ENCODE results near the gene C20orf204.

Gene C20orf204

GRCh38 chr20:64070244-64070993, 34.4 kb downstream of the C20orf204 start:
- DNase-seq (ENCODE audit: low read depth in 3 of 3, low spot score in 1 of 3) = no peak

GRCh38 chr20:64071341-64072332, 35.7 kb downstream of the C20orf204 start:
- DNase-seq (ENCODE audit: low read depth in 3 of 3, low spot score in 1 of 3) = no peak

DNA sequence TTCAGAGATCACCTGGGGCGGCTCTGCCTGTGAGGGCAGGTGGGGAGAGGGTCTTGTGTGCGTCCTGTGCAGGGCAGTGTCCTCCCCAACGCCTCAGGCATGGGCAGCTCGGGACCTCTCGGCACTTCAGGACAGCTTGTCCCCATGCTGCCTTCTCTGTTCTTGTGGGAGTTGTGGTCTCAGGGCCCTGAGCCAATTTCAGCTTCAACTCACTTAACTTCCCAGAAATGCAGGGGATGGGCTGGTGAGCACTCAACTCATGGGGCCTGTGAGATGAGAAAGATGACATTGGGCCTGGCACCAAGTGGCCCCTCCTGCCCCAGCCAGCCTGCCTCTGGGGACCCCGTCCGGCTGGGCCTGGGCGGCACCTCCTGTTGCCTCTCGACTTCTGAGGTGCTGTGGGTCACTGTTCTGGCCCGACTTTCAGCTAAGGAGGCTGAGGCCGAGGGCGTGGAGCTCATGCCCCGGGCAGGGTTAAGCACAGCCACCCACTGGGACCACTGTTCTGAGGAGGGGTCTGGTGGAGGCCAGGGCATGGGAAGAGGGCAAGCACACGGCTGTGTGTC, 36.6 kb downstream of the C20orf204 start:
- no peak for DNase-seq (ENCODE audit: low read depth in 3 of 3, low spot score in 1 of 3)

- no peak for DNase-seq (ENCODE audit: low read depth in 3 of 3, low spot score in 1 of 3)
These were observed 37.6 kb downstream of the C20orf204 start for GRCh38 chr20:64073476-64074183.

GRCh38 chr20:64074184-64074789, 38.3 kb downstream of the C20orf204 start:
- DNase-seq (ENCODE audit: low read depth in 3 of 3, low spot score in 1 of 3) = no peak

GRCh38 chr20:64074963-64075362, 39.0 kb downstream of the C20orf204 start:
- no peak for DNase-seq (ENCODE audit: low read depth in 3 of 3, low spot score in 1 of 3)

GRCh38 chr20:64075556-64075955, 39.6 kb downstream of the C20orf204 start:
- no peak for DNase-seq (ENCODE audit: low read depth in 3 of 3, low spot score in 1 of 3)

DNA sequence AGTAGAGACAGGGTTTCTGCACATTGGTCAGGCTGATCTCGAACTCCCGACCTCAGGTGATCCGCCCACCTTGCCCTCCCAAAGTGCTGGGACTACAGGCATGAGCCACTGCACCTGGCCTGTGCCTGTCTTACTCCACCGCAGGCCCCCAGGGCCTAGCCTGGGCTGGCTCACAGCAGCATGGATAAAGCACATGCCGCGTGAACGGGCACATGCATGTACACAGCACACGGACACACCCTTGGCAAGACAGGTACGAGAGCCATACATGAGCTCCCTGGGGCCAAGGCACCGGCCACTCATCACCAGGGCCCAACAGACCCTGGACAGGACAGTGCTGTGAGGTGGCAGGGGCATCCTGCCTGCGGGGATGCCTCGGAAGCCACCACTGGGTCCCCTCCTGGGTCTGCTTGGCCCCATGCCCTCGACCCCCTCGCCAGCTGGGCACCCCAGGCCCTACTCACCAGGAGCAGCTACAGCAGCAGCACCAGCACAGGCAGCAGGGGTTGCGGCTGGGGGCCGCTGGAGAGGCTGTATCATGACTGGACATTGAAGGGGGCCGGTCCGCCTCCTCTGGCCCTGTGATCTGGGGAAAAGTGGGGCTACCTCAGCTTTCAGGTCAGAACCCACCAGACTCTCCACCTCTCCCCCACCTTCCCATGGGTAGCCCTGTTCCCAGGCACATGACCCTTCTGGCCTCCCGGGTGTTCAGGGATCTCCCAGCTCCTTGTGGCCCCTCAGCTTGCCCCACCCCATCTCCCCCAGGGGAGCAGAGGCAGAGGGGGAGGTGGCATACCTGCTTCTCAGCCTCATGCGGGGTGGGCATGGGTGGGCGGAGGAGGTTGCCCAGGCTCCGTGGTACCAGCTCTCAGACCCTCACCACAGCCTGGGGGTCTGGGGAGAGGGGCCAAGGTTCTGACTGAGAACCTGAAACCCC, 40.3 kb downstream of the C20orf204 start:
- no peak for DNase-seq (ENCODE audit: low read depth in 3 of 3, low spot score in 1 of 3)

DNA sequence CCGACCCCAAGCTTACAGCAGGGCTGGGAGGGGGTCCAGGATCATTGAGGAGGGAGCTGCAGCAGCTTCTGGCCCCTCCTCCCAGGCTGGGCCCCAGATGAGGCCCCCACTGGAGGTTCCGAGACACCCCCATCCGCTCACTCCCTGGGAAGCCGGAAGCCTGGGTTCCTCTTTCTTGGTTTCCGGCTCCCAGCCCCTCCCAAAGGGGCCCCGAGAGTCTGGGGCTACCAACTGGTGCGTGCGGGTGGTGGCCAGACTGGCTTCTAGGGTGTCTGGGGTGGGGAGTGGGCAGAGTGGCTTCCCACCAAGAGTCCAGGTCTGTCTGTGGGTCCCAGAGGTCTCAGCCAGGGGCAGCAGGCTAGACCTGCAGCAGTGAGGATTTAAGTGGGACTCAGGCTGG, 41.1 kb downstream of the C20orf204 start:
- no peak for DNase-seq (ENCODE audit: low read depth in 3 of 3, low spot score in 1 of 3)

DNA sequence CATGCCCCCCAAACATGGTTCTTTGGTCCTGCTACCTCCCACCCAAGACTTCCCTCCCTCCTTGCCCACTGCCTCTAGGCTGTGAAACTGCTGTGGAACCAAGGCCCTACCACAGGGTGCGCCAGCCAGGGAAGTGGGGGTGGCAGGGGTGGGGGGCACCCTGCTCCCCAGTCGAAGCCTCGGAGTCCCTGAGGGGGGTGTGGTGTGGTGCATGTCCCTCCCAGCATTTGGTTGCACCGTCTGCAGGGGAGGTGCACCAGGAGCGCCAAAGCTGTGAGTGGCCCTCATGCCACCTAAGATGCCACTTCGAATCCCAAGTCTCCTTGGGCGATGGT, 41.5 kb downstream of the C20orf204 start:
- DNase-seq (ENCODE audit: low read depth in 3 of 3, low spot score in 1 of 3) = no peak

DNA sequence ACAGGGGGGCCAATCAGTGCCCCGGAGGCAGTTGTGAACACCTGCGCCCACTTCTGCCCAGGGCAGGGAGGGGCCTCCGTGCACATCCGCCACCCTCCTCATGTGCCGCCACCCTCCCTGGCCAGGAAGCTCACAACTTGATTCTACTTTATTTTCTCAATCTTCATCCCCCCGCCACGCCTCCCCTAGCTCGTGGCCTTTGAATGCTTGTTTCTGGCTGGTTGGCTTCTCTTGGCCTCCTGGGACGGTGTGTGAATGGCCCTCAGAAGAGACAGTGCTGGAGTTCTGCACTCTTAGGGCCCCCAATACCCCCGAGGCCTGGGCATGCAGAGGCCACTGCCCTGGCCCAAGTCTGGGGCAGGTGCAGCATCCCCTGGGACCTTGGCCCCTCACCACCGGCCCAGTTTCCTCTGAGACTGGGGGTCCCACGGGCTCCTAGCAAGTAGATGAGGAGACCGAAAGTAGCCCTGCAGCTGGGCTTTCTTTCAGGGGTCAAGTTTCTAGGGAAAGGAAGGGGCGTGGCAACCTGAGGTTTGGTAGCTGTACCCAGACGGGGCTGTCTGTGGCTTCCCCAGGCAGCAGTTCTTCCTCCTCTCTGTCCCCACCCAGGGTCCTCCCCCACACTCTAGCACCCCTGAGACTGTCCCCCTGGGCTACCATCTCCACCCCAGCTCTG, 42.0 kb downstream of the C20orf204 start:
- DNase-seq (ENCODE audit: low read depth in 3 of 3, low spot score in 1 of 3) = peak in 1 of 3 donors; percentile 22

DNA sequence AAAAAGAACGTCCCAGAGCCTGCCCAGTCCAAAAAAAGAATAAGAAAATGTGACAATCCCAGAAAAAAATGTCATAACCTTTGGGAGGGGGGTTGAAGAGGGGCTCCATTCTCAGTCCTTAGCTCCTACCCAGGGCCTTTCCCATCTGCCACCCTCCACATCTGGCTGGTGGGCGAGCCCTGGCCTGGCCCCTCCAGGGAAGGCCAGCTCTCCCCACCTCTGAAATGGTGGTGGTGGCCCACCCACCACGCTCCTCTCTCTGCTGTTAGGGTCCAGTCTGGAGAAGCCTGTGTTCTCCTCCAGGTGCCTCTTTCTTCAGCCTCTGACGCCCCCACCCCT, 42.9 kb downstream of the C20orf204 start:
- DNase-seq (ENCODE audit: low read depth in 3 of 3, low spot score in 1 of 3) = no peak

DNA sequence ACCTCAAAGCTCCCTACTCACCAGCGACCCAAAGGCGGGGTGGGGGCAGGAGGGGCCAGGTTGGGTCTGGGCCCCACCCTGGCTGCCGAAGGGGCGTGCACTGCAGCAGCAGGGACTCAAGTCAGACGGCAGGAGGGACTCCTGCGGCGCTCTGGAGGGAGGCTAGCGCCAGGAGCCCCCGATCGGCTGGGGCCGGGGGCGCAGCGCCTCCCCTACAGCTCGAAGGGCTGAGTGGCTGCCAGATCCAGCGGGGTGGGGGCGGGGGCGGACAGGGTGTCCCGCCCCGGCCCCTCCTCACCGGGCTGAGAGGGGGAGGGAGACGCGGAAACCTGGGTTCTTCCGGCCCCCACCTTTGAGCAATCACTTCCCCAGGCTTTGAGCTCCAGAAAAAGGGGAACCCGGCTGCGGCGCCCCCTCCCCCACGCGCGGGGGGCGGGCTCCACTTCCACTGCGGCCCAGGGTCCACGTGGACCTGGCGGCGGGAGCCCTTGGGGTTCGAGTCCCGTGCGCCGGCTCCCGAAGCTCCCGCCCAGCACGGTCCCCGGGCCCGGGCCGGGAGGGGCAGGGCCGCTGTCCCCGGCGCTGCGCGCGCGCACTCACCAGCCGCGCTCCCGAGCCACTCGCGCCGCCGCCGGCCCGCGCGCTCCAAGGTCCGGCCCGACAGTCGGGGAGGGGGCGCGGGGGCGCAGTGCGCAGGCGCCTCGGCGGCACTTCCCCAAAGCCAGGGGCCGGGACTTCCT, 43.5 kb downstream of the C20orf204 start, which contains the start of gene RGS19:
TSS of gene RGS19 (minus strand) at position 246 of the 740 bp plus-strand sequence. CDS start 2,632 bp downstream, outside the sequence.
- peak in 2 of 3 donors; percentile 41 to 46 for DNase-seq (ENCODE audit: low read depth in 3 of 3, low spot score in 1 of 3)

DNA sequence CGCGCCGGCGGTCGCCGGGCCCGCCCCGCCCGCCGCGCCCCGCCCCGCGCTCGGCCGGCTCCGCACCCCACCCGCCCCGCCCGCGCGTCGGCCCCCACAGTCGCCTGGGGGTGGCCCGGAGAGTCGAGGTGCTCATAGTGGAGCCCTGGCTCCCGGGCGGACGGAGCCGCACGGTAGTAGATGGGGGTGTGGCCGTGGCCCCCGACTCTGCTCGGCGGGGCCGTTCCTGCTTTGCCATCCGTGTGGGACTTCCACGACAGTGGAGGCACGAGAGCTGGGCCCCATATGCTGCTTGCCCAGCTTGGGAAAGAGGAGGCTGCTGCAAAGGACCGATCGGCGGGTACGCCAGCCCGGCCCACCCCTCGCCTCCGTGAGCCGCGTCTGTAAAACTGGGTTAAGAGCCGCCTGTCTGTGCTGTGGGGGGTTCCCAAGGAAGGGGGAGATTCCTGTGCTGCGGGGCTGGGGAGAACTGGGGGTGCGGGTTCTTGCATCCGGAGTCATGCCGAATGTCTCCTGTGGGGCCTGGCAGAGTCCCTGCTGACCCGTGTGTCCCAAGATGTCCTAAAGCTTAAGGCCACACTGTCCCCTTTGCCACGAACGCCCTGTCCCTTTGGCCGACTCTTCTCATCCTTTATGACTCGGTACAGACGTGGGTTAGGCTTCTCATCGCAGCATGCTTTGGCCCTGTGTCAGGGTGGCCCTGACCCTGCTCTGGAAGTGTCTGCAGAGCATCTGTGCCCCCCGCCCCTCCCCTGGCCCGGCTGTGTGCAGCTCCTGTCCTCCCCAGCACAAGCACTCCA, 44.2 kb downstream of the C20orf204 start, which contains the start of gene OPRL1:
TSS of gene OPRL1 (plus strand) at position 70 of the 800 bp plus-strand sequence. CDS start 12,639 bp downstream, outside the sequence.
- DNase-seq (ENCODE audit: low read depth in 3 of 3, low spot score in 1 of 3) = peak in 1 of 3 donors; percentile 27

GRCh38 chr20:64080813-64081623, 45.0 kb downstream of the C20orf204 start:
- DNase-seq (ENCODE audit: low read depth in 3 of 3, low spot score in 1 of 3) = no peak

GRCh38 chr20:64081624-64081964, 45.6 kb downstream of the C20orf204 start:
- no peak for DNase-seq (ENCODE audit: low read depth in 3 of 3, low spot score in 1 of 3)

Measured in stimulated activated CD4-positive, alpha-beta T cell treated with anti-CD3 and anti-CD28 coated beads, TNF-alpha, amount 100 ng/mL, for 1 hour (primary cell).